Panc1 (cell line): Measurements from ENCODE around the gene PTK7. TPM values are rescaled to one million over a fixed set of nuclear protein-coding genes. Genes with fewer than 3 reads are reported as not detected.

Source experiments
- ATAC-seq: fragments of 200-7000 bp; cut with Tn5 transposase; 2 replicates; pipeline ENCODE4 v1.9.1; 2020; ENCODE audit warnings: mild to moderate bottlenecking, moderate library complexity
- BruUV-seq: library from RNA; stranded (reverse); fragments of 400-500 nt; replicated peaks from 2 replicates; lab custom pipeline; 2021; lab: Mats Ljungman, UMichigan
- CTCF ChIA-PET: fragments of 300-600 bp; sonication (Branson Sonifier 250); formaldehyde crosslinking; loops from one replicate; lab custom pipeline; 2022; ENCODE audit warnings: antibody characterized with exemption; lab: Charles Lee
- POLR2A ChIA-PET: fragments of 300-600 bp; sonication (Branson Sonifier 250); formaldehyde crosslinking; loops from one replicate; lab custom pipeline; 2022; ENCODE audit warnings: antibody characterized with exemption; lab: Charles Lee
- DNase-seq: peaks from one replicate; pipeline ENCODE4 v3.0.0-alpha.2; 2010; ENCODE audit warnings: low read depth, low spot score
- H3K27ac ChIP-seq: 2 replicates; pipeline ENCODE4 v1.5.1; 2011; ENCODE audit warnings: mild to moderate bottlenecking, low read length, inconsistent platforms
- H3K27me3 ChIP-seq: fragments of 200-500 bp; sonication (Bioruptor generic); 2 replicates; pipeline ENCODE4 v1.6.0; 2014; ENCODE audit warnings: low read length, inconsistent platforms; ENCODE audit not compliant: control insufficient read depth, insufficient read depth
- H3K36me3 ChIP-seq: fragments of 200-500 bp; sonication (Bioruptor generic); 2 replicates; pipeline ENCODE4 v1.5.1; 2014; ENCODE audit warnings: inconsistent platforms, mild to moderate bottlenecking, low read length, moderate library complexity; ENCODE audit not compliant: control insufficient read depth, insufficient read depth
- H3K4me1 ChIP-seq: 2 replicates; pipeline ENCODE4 v1.5.1; 2011; ENCODE audit warnings: inconsistent platforms, mild to moderate bottlenecking, low read length, moderate library complexity; ENCODE audit not compliant: control insufficient read depth, insufficient read depth
- H3K4me3 ChIP-seq, 2 experiments: 2 replicates each; pipeline ENCODE4 v1.5.1; 2011 to 2012; ENCODE audit warnings: low read depth in 2 of 2, low read length in 2 of 2, mild to moderate bottlenecking in 2 of 2, inconsistent platforms in 1 of 2, moderate library complexity in 1 of 2
- H3K9me3 ChIP-seq: fragments of 200-500 bp; sonication (Bioruptor generic); 2 replicates; pipeline ENCODE4 v1.5.1; 2014; ENCODE audit warnings: low read depth, mild to moderate bottlenecking, inconsistent platforms, low read length, moderate library complexity; ENCODE audit not compliant: control insufficient read depth, insufficient read depth
- CTCF ChIP-seq: fragments of 450-650 bp; IDR thresholded peaks from 2 replicates; pipeline ENCODE4 v1.5.1; 2017; ENCODE audit warnings: mild to moderate bottlenecking
- POLR2AphosphoS5 ChIP-seq: IDR thresholded peaks from 2 replicates; pipeline ENCODE4 v1.6.1; 2012; ENCODE audit warnings: mild to moderate bottlenecking, low read depth, low read length, moderate library complexity
- REST ChIP-seq, 2 experiments: IDR thresholded peaks; 2 replicates each; pipeline ENCODE4 v1.6.1; 2011 to 2012; ENCODE audit warnings: low read depth in 2 of 2, control low read depth in 1 of 2, low read length in 1 of 2, mild to moderate bottlenecking in 1 of 2, moderate library complexity in 1 of 2; ENCODE audit not compliant: insufficient read depth in 1 of 2
- SIN3A ChIP-seq: IDR thresholded peaks from 2 replicates; pipeline ENCODE4 v1.6.1; 2012; ENCODE audit warnings: low read depth, mild to moderate bottlenecking, low read length, moderate library complexity, borderline replicate concordance; ENCODE audit not compliant: insufficient read depth
- TCF7L2 ChIP-seq: IDR thresholded peaks from 2 replicates; pipeline ENCODE4 v1.6.1; 2011; ENCODE audit warnings: mild to moderate bottlenecking, low read depth, low read length, inconsistent platforms
- in situ Hi-C: cut with HindIII; loops from 2 replicates; pipeline ENCODE4 v1.10.0; 2016; ENCODE audit warnings: low sequenced_read_pairs, low pct_unique_long_range_greater_than_20kb
- intact Hi-C: fragments of 100-400 bp; cut with micrococcal nuclease; formaldehyde crosslinking; loops from one replicate; pipeline ENCODE4 v1.10.0; 2022; ENCODE audit not compliant: unreplicated experiment
- total RNA-seq: library from RNA; stranded (reverse); gene quantifications from one replicate; pipeline ENCODE4 v1.2.1, GENCODE V29; 2021; ENCODE audit not compliant: unreplicated experiment

The PTK7 gene
- total RNA-seq, 1 experiment from 2014 or later, result 240 TPM

DNA sequence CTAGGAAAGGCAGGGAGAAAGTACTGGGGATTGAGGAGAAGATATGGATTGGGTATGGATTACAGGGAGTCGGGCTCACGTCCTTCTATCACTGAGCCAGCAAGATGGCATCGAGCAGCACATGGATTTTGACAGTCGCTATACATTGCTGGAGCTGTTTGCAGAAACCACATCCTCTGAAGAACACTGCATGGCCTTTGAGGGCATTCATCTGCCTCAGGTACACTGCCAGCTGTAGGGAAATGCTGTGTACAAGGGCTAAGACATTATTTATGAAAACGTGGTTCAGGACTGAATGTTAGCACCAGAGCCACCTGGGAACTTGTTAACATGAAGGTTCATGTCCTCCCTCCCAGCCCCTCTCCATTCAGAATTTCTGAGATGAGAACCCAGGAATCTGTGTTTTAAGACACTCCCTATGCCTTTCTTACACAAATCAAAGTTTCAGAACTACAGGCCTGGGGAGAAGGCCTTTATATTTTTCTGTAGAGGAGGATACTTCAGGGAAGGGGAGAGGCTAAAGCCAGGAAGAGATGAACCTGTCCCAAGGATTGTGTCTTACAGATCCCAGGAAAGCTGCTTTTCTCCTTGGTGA, 109.4 kb downstream of the PTK7 start:
- no peak for DNase-seq
- no peak overlapping the region for H3K27ac ChIP-seq
- intact Hi-C loops (no loop called here), in situ Hi-C loops (no loop called here)
- ATAC-seq, result no peak
- no peak overlapping the region for H3K4me3 ChIP-seq
- CTCF ChIA-PET, result interaction anchor here (0.6 kb wide), 1 partner anchor 137 kb away, joined by 8 read pairs; no protein-coding TSS in a partner anchor
- H3K36me3 ChIP-seq, result peaks cover 4% of the 10 kb centered on the region; the same call in 1 of the 2 replicates
- TF ChIP-seq CTCF (no peak), REST (IDR thresholded peaks at IDR 0.05; ENCODE audit: insufficient read depth in 1 of 2, low read depth in 2 of 2, low read length in 1 of 2) (no peak), SIN3A (no peak), TCF7L2 (no peak)
- POLR2A ChIA-PET, result no interaction called here
- BruUV-seq, result no TSS peak
- no peaks in the 10 kb centered on the region for H3K27me3 ChIP-seq
- H3K4me1 ChIP-seq, result peaks cover 18% of the 10 kb centered on the region
- no peaks in the 10 kb centered on the region for H3K9me3 ChIP-seq

GRCh38 chr6:43186019-43186418, 109.9 kb downstream of the PTK7 start:
- Histone ChIP-seq H3K27ac (no peak overlapping the region), H3K4me3 (no peak overlapping the region), H3K27me3 (no peaks in the 10 kb centered on the region), H3K9me3 (no peaks in the 10 kb centered on the region), H3K4me1 (peaks cover 16% of the 10 kb centered on the region), H3K36me3 (peaks cover 8% of the 10 kb centered on the region; the same call in 1 of the 2 replicates)
- ChIA-PET CTCF (no interaction called here), POLR2A (no interaction called here)
- in situ Hi-C loops, result no loop called here
- DNase-seq, result no peak
- no TSS peak for BruUV-seq
- intact Hi-C loops, result no loop called here
- no peak for TF ChIP-seq SIN3A
- TF ChIP-seq CTCF, result no peak
- TF ChIP-seq REST (IDR thresholded peaks at IDR 0.05; ENCODE audit: insufficient read depth in 1 of 2, low read depth in 2 of 2, low read length in 1 of 2), result no peak
- no peak for TF ChIP-seq TCF7L2
- TF ChIP-seq POLR2AphosphoS5, result no peak
- ATAC-seq, result no peak
